Stimulated activated CD4-positive, alpha-beta T cell treated with anti-CD3 and anti-CD28 coated beads, Interleukin-4, amount 100 ng/mL, for 24 hours (primary cell): ENCODE results near the gene USP36.
A peak's percentile ranks its signal among the peaks of the same experiment; 100 is the strongest.
"Not testable (repeated sequence)": the region's sequence is repeated elsewhere in the genome, so short reads cannot be mapped to it uniquely, and the experiment has no call there.

Experiments
- DNase-seq: peaks from one replicate; pipeline ENCODE4 v3.0.0-alpha.2; 2020

USP36 gene

DNA sequence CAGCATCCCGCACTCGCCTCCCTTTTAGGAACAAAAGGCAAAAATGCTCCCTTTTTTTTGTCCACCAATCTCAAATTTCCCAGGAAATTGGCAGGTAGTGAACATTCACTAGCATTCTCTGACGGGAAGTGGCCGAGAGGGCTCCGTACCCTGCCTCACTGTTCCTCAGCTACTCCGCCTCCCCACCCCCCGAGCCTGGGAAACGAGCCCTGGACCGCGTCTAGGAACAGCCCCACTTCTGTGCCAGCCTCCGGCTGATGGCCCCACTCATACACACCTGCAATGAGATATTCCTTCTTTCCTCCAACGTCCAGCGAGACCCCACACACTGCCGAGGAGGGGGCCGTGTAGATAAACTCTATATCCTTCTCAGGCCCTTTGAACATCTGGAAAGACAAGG lies 30.0 kb upstream of the USP36 start:
- DNase-seq = no peak

DNA sequence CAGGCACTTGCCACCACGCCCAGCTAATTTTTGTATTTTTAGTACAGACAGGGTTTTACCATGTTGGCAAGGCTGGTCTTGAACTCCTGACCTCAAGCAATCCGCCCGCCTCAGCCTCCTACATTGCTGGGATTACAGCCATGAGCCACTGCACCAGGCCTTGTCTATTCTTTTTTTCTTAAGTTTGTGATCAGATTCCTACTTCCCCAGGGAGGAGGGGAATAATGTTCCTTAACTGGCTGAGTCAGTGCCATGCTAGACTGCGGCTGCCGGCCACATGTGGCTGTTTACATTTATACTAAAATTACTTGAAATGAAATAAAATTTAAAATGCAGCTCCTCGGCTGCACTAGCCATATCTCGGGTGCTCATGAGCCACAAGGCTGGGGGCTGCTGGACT lies 27.8 kb upstream of the USP36 start:
- no peak for DNase-seq

DNA sequence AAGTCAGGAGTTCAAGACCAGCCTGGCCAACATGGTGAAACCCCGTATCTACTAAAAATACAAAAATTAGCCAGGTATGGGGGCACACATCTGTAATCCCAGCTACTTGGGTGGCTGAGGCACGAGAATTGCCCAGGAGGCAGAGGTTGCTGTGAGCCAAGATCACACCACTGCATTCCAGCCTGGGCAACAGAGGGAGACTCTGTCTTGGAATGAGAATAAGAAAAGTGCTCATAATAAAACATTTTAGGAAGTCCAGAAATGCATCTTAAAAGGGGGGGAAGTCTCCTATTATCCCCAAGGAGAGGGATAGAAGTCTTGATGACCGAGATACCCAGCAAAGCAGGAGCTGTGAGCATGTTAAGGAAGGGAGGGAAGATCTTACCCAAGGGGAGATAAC lies 26.4 kb upstream of the USP36 start:
- DNase-seq = not testable (repeated sequence)

DNA sequence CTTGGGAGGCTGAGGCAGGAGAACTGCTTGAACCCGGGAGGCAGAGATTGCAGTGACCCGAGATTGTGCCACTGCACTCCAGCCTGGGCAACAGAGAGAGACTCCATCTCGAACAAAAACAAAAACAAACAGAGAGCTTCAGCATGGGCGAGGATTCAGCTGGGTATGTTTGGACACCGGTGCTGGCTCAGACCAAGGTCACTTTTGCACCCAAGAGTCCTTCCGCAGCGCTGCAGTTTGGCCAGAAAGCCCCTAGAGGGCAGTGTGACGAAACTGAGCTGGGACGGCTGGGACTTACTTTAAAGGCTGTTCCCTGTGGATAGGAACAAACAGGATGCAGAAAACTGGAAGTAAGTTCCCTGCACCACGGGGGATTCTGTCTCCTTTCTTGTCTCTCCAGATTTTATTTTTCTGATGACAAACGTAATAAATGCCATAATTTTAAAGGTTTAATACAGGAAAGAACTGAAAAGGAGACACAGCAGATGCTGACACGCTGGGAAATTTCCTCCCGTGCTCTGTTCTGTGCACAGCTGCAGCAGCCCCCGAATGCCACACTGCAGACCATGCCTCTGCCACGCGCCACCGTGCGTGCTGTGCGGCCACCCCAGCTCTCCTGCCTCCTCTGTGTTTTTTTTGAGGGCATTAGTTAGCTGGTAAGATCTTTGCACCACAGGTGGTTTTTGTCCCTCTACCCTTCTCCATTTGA lies 25.2 kb upstream of the USP36 start:
- DNase-seq = peak; percentile 69

DNA sequence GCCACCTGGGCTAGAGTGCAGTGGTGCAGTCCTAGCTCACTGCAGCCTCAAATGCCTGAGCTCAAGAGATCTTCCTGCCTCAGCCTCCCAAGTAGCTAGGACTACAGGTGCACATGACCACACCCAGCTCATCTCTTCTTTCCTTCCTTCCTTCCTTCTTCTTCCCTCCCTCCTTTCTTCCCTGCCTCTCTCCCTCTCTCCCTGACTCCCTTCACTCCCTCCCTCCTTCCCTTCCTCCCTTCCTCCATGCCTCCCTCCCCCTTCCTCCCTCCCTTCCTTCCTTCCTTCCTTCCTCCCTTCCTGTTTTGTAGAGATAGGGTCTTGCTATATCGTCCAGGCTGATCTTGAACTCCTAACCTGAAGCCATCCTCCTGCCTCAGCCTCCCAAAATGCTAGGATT lies 23.5 kb upstream of the USP36 start:
- no peak for DNase-seq

DNA sequence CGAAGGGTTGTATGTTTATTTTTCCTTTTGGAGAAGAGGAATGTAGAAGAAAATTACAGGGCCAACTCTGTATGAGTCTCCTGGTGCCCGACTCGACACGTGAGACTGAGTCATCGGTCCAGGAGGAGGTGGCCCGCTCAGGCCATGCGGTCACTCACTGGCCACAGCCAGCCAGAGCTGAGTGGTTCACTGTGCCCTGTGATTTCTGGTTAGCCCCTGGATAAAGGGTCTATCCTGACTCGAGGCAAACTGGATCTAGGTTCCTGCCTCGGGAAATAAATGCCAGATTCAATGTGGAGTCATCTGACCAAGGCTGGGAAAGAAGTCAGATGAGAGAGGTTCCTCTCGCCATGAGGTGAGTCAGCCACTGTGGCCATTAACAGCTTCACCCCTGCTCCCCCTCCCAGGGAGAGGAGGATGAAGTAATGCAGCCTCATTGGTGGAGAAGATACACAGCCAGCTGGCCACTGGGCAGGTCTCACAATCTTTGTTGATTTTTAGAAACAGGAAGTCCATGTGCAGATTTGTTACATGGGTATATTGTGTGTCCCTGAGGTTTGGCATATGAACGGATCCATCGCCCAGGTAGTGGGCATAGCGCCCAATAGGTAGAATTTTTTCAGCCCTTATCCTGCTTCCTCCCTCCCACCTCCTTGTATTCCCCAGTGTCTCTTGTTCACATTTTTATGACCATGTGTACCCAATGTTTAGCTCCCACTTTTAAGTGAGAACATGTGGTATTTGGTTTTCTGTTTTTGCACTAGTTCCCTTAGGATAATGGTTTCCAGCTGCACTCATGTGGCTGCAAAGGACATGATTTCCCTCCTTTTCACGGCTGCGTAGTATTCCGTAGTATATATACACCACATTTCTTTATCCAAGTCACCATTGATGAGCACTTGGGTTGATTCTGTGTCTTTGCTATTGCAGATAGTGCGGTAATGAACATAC lies 21.7 kb upstream of the USP36 start:
- no peak for DNase-seq

DNA sequence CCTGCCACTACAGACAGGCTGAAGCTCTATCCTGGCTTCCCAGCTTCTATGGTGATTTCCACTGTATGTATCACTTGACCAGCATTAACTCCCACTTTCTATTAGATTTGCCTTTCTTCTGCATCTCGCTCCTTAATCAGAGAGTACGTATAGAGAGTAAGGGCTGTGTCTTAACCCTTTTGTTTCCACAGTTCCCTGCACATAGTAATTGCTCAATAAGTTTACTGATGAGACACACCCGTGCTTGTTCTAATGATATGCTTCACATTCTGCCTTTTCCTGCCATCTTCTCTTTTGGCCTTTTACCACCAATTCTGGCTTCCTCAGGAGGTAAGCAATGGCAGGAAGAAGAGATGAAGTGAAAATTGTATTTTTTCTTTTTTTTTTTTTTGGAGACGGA lies 20.6 kb upstream of the USP36 start:
- no peak for DNase-seq

DNA sequence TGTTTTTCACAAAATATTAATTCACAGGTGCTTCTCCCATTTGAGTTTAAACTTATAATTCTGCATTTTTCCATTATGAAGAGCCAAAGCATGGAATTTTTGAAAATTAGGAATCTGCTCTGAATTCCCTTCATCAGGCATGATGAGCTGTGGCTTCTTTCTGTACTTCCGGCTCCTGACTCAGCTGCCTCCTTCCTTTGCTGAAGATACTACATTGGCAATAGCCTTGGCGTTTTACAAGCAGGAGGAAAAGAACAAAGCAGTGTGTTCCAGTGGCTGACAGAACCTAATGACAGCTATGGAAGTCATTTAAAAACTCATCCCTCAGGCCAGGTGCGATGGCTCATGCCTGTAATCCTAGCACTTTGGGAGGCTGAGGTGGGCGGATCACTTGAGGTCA lies 18.4 kb upstream of the USP36 start:
- DNase-seq = no peak

DNA sequence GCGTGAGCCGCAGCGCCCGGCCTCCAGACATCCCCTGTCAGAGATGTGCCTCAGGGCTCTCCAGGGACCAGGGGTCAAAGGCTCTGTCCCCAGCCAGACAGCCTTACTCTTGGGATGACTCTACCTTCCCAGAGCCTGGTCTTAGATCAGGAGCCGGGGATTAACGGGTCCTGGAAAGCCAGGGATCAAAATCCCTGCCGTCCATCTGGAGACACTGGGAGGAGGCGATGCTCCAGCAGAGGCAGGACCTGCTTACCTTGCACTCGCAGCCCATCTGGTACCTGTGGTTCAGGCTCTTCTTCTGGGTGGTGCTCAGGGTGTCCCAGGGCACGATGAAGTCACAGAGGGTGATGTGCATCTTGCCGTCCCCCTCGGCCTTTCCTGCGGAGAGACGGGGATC lies 16.7 kb upstream of the USP36 start:
- DNase-seq = no peak

DNA sequence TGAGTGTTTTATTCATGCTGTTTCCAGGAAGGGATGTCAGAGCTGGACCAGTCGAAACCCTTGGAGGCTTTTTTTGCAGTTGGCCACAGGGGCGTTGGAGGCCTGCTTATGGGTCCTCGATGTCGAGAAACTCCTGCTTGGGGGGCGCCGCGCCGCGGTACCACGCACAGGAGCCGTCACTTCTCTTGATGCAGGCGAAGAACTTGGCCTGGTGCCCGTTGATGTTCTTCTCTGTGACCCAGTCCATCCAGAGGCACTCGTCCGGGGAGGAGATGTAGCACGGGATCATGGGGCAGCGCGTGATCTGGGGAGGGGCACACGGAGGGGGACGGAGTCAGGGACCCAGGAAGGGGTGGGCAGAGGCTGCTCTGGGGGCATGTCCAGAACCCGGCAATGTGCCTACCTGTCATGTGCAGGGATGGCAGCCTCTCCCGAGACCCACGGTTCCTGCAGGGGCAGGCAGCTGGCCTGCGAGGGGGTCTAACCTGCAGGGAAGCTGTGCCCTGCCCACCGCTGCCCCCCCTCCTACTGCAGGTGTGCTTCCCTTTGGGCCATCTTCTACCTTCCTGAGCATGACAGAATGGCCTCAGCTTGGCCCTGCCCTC lies 15.0 kb upstream of the USP36 start:
- no peak for DNase-seq

DNA sequence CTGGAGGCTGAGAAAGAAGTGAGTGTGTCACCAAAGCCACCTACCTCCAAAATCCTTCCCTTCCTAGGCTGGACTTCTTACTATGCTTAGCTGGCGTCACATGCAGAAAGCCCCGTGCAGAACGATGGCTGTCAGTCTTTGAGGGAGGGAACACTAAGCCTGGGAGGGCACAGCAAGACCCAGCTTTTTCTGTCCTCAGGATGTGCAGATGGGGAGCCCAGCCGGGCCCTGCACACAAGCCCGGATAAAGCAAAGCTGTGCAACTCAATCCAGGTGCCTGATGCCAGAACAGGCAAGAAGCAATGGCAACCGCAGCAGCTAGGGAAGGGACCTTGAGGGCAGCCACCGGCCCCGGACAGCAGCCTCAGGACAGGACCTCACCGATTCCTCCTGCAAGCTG lies 13.9 kb upstream of the USP36 start:
- DNase-seq = no peak

DNA sequence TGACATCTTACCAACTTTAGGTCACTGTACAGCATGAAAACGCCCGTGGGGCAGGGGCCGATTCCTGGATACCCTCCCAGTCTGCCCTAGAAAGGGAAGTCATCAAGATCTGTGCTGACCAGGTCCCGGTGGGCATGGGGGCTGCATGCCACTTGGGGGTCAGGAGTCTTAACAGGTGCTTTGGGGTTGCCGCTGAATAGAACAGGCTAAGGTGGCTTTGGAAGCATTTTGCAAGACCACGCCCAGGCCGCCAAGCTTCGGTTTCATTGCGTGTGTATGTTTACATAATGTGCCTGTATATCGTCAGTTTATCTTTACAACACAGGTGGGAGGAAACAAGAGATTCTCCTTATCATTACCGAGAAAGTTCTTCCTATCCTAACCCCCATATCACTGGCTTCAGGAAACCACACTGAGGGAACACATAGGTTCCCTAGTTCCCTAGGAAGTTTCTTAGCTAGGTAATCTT lies 13.3 kb upstream of the USP36 start:
- no peak for DNase-seq

DNA sequence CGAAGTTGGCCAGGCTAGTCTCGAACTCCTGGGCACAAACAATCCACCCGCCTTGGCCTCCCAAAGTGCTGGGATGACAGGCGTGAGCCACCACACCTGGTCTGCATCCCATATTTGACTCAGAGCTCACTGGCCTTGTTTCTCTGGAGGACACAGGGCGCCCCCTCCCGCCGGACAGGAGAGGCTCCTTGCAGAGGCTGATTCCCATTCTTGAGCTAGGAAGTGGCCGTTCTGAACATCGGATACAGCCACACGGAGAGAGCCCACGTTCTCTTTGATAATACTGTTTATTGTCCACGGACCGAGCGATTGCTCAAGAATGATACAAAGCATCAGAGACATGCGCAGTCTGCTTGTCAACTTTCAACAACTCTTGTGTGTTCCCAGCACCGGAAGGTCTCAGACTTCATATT lies 12.1 kb upstream of the USP36 start:
- DNase-seq = no peak

DNA sequence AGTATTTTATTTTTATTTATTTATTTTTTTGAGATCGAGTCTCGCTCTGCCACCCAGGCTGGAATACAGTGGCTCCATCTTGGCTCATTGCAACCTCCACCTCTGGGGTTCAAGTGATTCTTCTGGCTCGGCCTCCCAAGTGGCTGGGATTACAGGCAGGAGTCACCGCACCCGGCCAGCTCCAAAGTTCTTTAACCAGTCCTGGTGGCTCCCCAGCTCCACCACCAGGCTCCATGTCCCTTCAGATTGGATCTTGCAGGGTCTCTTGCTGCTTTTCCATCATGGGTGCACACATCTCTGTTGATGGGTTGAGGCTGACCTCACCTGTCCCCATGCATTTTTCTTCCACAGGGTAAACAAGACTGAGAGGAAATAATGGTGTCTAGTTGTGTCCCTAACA lies 8.4 kb upstream of the USP36 start:
- no peak for DNase-seq

DNA sequence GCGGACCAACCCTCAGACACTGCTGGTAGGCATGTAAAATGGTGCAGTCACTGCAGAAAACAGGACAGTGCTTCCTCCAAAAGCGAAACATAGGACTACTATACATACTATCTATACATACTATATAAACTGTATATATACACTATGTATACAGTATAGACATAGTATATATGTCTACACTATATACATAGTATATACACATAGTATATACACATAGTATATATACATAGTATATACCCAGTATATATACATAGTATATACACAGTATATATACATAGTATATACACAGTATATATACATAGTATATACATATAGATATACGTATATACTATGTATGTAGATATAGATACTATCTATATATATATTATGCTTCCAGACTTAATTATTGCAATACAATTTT lies 6.4 kb upstream of the USP36 start:
- no peak for DNase-seq

DNA sequence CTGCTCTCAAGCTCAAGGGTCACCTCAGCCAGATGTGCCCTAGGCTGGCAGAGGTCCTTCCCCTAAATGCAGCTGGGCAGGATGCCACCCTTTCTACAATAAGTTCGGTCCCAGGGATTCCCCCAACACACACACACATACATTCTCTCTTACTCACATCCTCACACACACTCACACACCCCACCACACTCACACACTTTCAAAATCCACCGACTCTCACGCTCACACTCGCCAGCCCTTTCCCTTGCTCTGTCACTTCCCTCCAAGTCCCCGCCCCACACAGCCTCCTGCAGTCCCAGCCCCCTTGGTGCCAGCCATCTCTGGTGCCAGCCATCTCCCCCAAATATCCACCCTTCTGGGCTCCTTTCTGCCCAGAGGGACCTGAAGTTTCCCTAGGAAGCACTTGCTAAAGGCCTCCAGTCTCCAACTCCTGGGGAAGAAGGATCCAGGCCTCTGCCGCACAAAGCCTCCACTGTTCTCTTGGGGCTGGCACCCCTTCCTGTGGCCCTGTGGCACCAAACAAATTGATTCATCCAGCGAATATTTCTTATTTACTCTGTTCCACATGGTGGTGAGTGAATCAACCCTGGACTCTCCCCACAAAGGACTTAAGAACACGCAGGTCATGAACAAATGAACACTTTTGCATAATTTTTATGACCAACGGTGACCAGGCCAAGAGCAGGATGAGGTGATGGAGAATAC lies 3.8 kb upstream of the USP36 start:
- DNase-seq = no peak

DNA sequence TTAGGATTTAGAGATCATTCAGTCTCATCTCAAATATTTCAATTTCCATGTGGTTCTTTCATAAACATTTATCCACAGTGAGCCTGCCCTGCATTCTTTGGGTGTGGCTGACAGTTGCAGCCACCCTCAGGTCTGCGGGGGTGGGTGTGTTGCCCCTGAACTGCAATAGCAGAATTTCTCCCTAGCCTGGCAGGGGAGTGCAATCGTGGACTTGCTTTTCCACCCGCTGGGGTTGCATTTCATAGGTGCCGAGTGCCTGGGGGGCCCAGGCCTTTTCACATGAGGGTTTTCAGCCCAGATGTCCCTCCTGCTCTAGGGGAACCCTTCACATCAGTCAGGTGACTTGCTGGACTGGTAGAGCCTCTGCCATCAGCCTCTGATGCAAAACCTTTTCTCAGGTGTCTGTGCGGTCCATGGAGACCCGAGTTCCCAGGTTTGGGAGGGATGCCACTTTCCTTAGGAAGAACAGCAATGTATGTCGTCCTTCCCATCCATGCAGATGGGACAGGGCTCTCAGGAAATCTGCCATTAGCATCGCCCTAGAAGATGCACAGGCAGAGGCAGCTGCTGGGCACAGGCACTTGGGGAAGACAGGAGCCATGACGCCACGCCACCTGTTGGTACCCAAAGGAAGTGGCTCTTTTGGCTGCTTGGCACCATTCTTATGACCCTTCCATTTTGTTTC lies 2.4 kb upstream of the USP36 start:
- DNase-seq = peak; percentile 62

DNA sequence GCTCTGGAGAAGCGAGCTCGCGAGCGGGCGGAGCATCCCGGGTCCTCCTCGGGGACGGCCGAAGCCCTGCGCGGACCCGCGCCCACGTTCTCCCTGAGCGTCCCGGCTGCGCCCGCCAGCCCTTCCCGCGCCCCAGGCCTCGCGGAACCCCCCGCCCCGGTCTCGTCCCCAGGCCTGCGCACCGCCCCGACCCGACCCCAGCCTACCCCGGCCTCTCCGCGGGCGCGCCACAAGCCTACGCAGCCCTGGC lies 159 bp downstream of the USP36 start:
- DNase-seq = no peak

DNA sequence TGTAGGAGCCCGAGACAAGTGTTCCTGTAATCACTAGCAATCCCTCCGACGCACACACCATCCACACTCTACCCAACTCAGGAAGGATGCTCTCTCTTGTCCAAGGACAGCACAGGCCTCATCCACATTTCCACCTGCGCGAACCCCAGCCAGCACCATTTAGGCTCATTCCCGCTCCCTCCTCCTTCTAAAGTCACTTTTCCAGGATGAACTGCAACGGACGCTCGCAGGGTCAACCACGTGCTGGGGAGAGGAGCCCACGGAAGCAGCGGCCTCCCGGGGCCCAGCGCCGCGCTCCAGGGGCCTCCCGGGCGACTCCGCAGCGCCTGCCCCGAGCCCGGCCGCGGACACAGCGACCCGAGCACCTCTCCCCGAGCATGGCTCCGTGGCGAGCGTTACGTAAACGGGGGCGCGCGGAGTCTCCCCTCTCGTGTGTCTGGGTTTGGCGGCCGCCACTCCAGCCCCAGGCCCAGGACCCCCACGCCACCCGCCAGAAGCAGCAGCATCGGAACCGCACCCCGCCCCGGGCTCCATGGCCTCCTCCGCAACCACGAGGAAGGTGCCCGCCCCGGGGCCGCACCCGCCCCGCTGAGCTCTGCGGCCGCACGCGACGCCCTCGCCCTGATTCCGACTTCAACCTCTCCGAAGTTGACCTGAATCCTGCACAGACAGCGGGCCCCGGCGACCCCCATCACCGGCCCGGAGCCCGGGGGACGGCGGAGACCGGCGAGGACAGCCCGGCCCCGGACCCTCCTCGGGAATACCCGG lies 668 bp downstream of the USP36 start:
- peak; percentile 52 for DNase-seq

DNA sequence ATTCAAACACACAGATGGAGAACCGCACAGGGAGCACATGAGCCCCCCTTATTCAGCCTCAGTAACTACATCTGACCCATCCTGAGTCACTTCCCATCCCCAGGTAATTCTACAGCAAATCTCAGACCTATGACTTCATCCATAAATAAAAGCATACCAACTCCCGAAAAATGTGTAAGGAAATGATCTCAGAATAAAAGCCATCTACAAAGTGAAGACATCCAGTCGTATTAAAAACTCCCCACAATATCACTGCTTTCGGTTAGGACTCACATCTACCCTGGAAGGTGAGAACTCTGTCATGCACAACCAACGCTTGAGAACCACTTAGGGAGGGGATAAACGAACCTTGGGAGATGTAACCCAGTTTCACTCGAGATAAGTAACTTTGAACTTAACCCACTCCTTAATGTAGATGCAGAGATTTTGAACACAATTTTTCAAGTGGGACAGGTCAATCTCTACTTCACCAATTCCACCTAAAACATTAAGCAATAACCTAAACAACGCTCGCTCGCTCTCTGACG lies 1.3 kb downstream of the USP36 start:
- peak; percentile 28 for DNase-seq

DNA sequence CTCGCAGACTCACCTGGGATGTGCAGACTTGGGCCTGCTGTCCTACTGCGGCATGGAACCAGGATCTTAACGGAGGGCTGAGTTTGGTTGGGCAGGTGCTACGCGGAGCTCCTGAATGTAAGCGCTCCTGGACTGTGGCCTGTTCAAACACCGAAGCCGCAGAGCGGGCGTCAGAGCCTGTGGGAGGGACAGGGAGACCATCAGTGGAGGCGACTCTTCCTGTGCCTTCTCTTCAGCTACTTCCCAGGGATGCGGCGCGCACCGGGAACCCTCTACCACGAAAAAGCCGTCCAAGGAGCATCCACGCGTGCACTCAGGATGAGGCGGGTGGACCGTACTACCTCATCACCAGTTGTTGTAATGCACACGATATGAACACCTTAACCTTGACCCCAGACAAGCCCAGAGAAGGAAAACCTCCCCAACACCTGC lies 2.0 kb downstream of the USP36 start:
- no peak for DNase-seq
